DOHH2 (cell line): Measurements from ENCODE around the gene RUNX2.

Source experiments
- H3F3A ChIP-seq: fragments of 200-600 bp; sonication (generic), shearing (Covaris generic); 2 replicates; pipeline ENCODE4 v1.6.0; 2016; ENCODE audit warnings: antibody characterized with exemption, mild to moderate bottlenecking; ENCODE audit not compliant: control insufficient read depth, insufficient read depth
- H3K27ac ChIP-seq: fragments of 200-600 bp; sonication (generic); 2 replicates; pipeline ENCODE4 v1.5.1; 2014; ENCODE audit warnings: low read depth, mild to moderate bottlenecking, low read length, moderate library complexity
- H3K27me3 ChIP-seq: fragments of 200-600 bp; sonication (generic); 2 replicates; pipeline ENCODE4 v1.6.1; 2014; ENCODE audit warnings: mild to moderate bottlenecking, low read length, mixed read lengths; ENCODE audit not compliant: control insufficient read depth
- H3K36me3 ChIP-seq: fragments of 200-600 bp; sonication (generic); 2 replicates; pipeline ENCODE4 v1.6.1; 2014; ENCODE audit warnings: mild to moderate bottlenecking, low read length, moderate library complexity, mixed read lengths; ENCODE audit not compliant: control insufficient read depth
- H3K4me1 ChIP-seq: fragments of 200-600 bp; sonication (generic); 2 replicates; pipeline ENCODE4 v1.6.1; 2014; ENCODE audit warnings: mild to moderate bottlenecking, low read length, mixed read lengths; ENCODE audit not compliant: control insufficient read depth
- H3K4me2 ChIP-seq: fragments of 200-600 bp; sonication (generic); 2 replicates; pipeline ENCODE4 v1.6.0; 2014; ENCODE audit warnings: mild to moderate bottlenecking, low read length, moderate library complexity
- H3K4me3 ChIP-seq: fragments of 200-600 bp; sonication (generic); 2 replicates; pipeline ENCODE4 v1.5.1; 2014; ENCODE audit warnings: mild to moderate bottlenecking, low read length, mixed read lengths
- H3K79me2 ChIP-seq: fragments of 200-600 bp; sonication (generic); 2 replicates; pipeline ENCODE4 v1.6.1; 2014; ENCODE audit warnings: mild to moderate bottlenecking, low read length, mixed read lengths; ENCODE audit not compliant: control insufficient read depth
- H3K9me2 ChIP-seq: fragments of 200-600 bp; sonication (generic); replicated peaks from 2 replicates; pipeline ENCODE4 v1.6.1; 2014; ENCODE audit warnings: mild to moderate bottlenecking, low read length, mixed read lengths; ENCODE audit not compliant: control insufficient read depth
- H3K9me3 ChIP-seq: fragments of 200-600 bp; sonication (generic); 2 replicates; pipeline ENCODE4 v1.6.1; 2014; ENCODE audit warnings: antibody characterized with exemption, low read length, mixed read lengths; ENCODE audit not compliant: control insufficient read depth, insufficient read depth
- H4K20me1 ChIP-seq: fragments of 200-600 bp; sonication (generic); 2 replicates; pipeline ENCODE4 v1.6.0; 2014; ENCODE audit warnings: low read depth, mild to moderate bottlenecking, antibody characterized with exemption, low read length, moderate library complexity; ENCODE audit not compliant: control insufficient read depth, insufficient read depth
- EZH2phosphoT487 ChIP-seq: fragments of 200-600 bp; sonication (generic); IDR thresholded peaks from 2 replicates; pipeline ENCODE4 v1.6.1; 2017; ENCODE audit warnings: borderline replicate concordance, mild to moderate bottlenecking, antibody characterized with exemption, low read length, moderate library complexity, mixed read lengths
- TF ChIP-seq, protein P1 (sequence below): fragments of 200-600 bp; sonication (generic); IDR thresholded peaks from one replicate; pipeline ENCODE4 v1.5.1; 2014; ENCODE audit warnings: antibody characterized with exemption, mild to moderate bottlenecking, low read depth, low read length; ENCODE audit not compliant: poor library complexity, severe bottlenecking

Gene RUNX2

DNA sequence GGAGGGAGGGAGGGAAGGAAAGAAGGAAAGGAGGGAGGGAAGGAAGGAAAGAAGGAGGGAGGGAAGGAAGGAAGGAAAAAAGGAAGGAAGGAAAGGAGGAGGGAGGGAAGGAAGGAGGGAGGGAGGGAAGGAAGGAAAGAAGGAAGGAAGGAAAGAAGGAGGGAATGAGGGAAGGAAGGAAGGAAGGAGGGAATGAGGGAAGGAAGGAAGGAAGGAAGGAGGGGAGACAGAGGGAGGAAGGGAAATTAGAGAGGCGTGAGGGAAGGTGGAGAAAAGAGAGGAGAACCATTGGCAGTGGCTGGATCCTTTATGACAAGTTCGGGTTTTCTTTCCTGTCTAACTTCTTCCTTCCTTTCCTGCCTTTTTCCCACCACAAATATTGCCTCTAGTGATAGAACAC, 71.9 kb downstream of the RUNX2 start:
- H3K4me2 ChIP-seq: no peak overlapping the region
- no peak for TF ChIP-seq EZH2phosphoT487
- H3K27ac ChIP-seq: no peak overlapping the region
- H3K4me1 ChIP-seq: no peaks in the 10 kb centered on the region
- H3K36me3 ChIP-seq: no peaks in the 10 kb centered on the region
- H3K9me2 ChIP-seq: no peaks in the 10 kb centered on the region
- H3K79me2 ChIP-seq: no peaks in the 10 kb centered on the region
- no peaks in the 10 kb centered on the region for H3F3A ChIP-seq
- no peaks in the 10 kb centered on the region for H4K20me1 ChIP-seq
- H3K9me3 ChIP-seq: no peaks in the 10 kb centered on the region
- no peak overlapping the region for H3K4me3 ChIP-seq
- peaks cover 11% of the 10 kb centered on the region; the same call in 1 of the 2 replicates for H3K27me3 ChIP-seq

DNA sequence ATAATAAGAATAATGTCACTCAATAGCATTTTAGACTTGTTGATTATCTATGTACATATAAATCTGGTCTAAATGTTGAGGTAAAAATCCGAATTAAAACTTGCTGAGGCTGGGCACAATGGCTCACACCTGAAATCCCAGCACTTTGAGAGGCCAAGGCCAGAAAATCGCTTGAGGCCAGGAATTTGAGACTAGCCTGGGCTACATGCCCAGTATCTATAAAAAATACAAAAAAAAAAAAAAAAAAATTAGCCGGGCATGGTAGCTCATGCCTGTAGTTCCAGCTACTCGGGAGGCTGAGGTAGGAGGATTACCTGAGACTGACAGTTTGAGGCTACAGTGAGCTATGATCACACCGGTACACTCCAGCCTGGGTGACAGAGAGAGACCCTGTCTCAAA, 83.8 kb downstream of the RUNX2 start:
- Histone ChIP-seq H3K79me2 (no peaks in the 10 kb centered on the region), H3K4me2 (no peak overlapping the region), H3K9me2 (no peaks in the 10 kb centered on the region), H3K27ac (no peak overlapping the region), H3K4me1 (peaks cover 10% of the 10 kb centered on the region), H4K20me1 (no peaks in the 10 kb centered on the region), H3K36me3 (no peaks in the 10 kb centered on the region), H3K4me3 (no peak overlapping the region), H3K27me3 (peaks cover 32% of the 10 kb centered on the region), H3F3A (no peaks in the 10 kb centered on the region), H3K9me3 (no peaks in the 10 kb centered on the region)
- no peak for TF ChIP-seq EZH2phosphoT487
- TF ChIP-seq, protein P1, sequence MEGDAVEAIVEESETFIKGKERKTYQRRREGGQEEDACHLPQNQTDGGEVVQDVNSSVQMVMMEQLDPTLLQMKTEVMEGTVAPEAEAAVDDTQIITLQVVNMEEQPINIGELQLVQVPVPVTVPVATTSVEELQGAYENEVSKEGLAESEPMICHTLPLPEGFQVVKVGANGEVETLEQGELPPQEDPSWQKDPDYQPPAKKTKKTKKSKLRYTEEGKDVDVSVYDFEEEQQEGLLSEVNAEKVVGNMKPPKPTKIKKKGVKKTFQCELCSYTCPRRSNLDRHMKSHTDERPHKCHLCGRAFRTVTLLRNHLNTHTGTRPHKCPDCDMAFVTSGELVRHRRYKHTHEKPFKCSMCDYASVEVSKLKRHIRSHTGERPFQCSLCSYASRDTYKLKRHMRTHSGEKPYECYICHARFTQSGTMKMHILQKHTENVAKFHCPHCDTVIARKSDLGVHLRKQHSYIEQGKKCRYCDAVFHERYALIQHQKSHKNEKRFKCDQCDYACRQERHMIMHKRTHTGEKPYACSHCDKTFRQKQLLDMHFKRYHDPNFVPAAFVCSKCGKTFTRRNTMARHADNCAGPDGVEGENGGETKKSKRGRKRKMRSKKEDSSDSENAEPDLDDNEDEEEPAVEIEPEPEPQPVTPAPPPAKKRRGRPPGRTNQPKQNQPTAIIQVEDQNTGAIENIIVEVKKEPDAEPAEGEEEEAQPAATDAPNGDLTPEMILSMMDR: no peak

DNA sequence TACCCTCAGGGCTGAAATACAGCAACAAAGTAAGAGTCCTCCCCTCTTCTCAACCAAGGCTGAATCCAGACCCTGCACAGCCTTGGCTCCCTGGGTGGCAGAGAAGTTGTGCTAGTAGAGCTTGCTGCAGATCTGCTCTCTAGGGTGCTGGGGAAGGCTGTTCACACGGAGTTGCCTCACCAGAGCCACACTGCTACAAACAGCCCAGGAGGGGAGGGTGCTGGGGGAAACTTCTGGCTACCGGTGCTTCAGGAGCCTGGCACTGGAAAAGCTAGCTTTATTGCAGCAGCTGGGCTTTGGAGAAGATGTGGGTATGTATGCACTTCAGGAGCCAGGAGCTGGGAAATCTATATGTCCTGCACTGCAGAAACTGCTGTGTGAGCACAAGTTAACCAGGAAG, 87.2 kb downstream of the RUNX2 start:
- Histone ChIP-seq H3K4me2 (no peak overlapping the region), H3K27ac (no peak overlapping the region), H3K4me1 (peaks cover 10% of the 10 kb centered on the region), H3F3A (no peaks in the 10 kb centered on the region), H3K36me3 (no peaks in the 10 kb centered on the region), H3K9me2 (no peaks in the 10 kb centered on the region), H3K79me2 (no peaks in the 10 kb centered on the region), H4K20me1 (no peaks in the 10 kb centered on the region; the same call in 1 of the 2 replicates), H3K4me3 (no peak overlapping the region), H3K9me3 (no peaks in the 10 kb centered on the region), H3K27me3 (peaks cover 57% of the 10 kb centered on the region)
- TF ChIP-seq EZH2phosphoT487: no peak
- TF ChIP-seq, protein P1: no peak

DNA sequence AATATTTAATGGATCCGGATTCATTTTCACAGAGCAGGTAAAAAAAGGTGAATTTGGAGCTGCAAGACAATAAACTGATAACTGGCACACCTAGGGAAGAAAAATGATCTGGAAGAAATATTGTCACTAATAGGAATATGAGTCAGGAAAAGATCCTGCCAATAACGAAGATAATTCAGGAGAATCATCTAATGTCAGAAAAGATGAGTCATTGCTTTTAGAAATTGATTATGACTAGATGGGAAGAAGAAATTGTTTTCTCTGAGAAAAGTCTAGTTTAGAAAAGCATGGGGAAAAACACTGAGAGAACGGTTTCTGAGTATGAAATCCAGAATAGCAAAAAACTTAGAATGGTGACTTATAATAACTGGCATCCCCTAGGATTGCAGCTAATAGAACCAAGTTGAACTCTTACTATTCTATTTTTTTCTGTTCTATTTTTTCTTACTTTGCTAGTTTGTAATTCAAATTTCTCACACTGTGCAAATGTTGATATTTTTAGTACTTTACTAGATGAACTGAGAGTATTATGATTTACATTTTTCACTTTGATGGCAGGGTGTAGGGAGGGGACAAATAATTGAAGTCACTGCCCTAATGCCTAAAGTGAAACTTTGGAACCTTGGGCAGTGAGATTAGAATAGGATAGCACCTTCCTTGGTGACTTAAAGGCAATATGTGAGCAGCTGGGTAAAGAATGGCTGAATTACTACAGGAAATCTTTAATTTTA, 87.8 kb downstream of the RUNX2 start:
- TF ChIP-seq, protein P1: no peak
- no peak for TF ChIP-seq EZH2phosphoT487
- H3K27me3 ChIP-seq: peaks cover 57% of the 10 kb centered on the region
- no peaks in the 10 kb centered on the region for H3F3A ChIP-seq
- H3K36me3 ChIP-seq: no peaks in the 10 kb centered on the region
- no peaks in the 10 kb centered on the region for H3K9me3 ChIP-seq
- H3K79me2 ChIP-seq: no peaks in the 10 kb centered on the region
- no peak overlapping the region for H3K4me3 ChIP-seq
- H3K4me1 ChIP-seq: peaks cover 15% of the 10 kb centered on the region
- no peak overlapping the region for H3K4me2 ChIP-seq
- H3K9me2 ChIP-seq: no peaks in the 10 kb centered on the region
- no peaks in the 10 kb centered on the region; the same call in 1 of the 2 replicates for H4K20me1 ChIP-seq
- H3K27ac ChIP-seq: no peak overlapping the region
